Hair follicle dermal papilla cell (primary cell): Measurements from ENCODE around the gene KIF25. TPM values are rescaled to one million over a fixed set of nuclear protein-coding genes. Genes with fewer than 3 reads are reported as not detected.

ENCODE experiments used
- total RNA-seq: library from RNA; depleted of rRNA; stranded (reverse); fragments of >200 nt; gene quantifications from 2 replicates; pipeline ENCODE4 v1.2.3, GENCODE V29; 2012

The KIF25 gene
- 0.32 TPM in 1 of 2 replicates, not detected in the other for total RNA-seq

GRCh38 chr6:167997642-167998041 is at the start of gene KIF25:
TSS of gene KIF25 (plus strand) at chr6:167997671. CDS start at chr6:168029586, 31,915 bp downstream.

GRCh38 chr6:168078943-168079405 is 81.5 kb downstream of the KIF25 start, which contains the start of gene FRMD1:
TSS of gene FRMD1 (minus strand) at chr6:168079212. CDS start at chr6:168079094, 118 bp downstream.

Other genes starting within 250 kb of the KIF25 start
- gene AFDN, start 170.8 kb upstream of the KIF25 start, total RNA-seq = 37.6 and 52.6 TPM in 2 replicates
- not detected in 2 replicates for gene FRMD1, start 81.5 kb downstream of the KIF25 start, total RNA-seq